HepG2 (cell line): ENCODE results near the gene THOC6. TPM values are rescaled to one million over a fixed set of nuclear protein-coding genes. Genes with fewer than 3 reads are reported as not detected.

Experiments used
- CBX1 ChIP-seq: IDR thresholded peaks from one replicate; pipeline ENCODE4 v1.6.1; 2016; ENCODE audit warnings: antibody characterized with exemption, low read depth
- ETV5 ChIP-seq: IDR thresholded peaks from 2 replicates; pipeline ENCODE4 v1.6.1; 2018; ENCODE audit warnings: missing biosample characterization, missing genetic modification reagents, inconsistent platforms, borderline replicate concordance
- JUN ChIP-seq: sonication (generic); formaldehyde crosslinking; IDR thresholded peaks from 2 replicates; pipeline ENCODE4 v1.4.0; 2020; ENCODE audit warnings: mild to moderate bottlenecking, missing genetic modification reagents
- KLF6 ChIP-seq: IDR thresholded peaks from 2 replicates; pipeline ENCODE4 v1.8.0; 2016; ENCODE audit warnings: missing biosample characterization, missing genetic modification reagents
- NFRKB ChIP-seq: fragments of 450-650 bp; IDR thresholded peaks from 2 replicates; pipeline ENCODE4 v1.6.1; 2017
- PCBP2 ChIP-seq: fragments of 200-400 bp; formaldehyde crosslinking; optimal IDR thresholded peaks from 2 replicates; pipeline ENCODE3; 2018; ENCODE audit warnings: low read length, low read depth; ENCODE audit not compliant: poor library complexity, severe bottlenecking
- PHB2 ChIP-seq: fragments of 450-650 bp; IDR thresholded peaks from 2 replicates; pipeline ENCODE4 v1.6.1; 2018; ENCODE audit not compliant: partially characterized antibody
- RELA ChIP-seq: sonication (generic); formaldehyde crosslinking; IDR thresholded peaks from 2 replicates; pipeline ENCODE4 v1.4.0; 2020; ENCODE audit warnings: missing genetic modification reagents
- SOX13 ChIP-seq, 3 experiments: fragments of 450-650 bp in 1 of 3; sonication (generic) in 1 of 3; formaldehyde crosslinking in 1 of 3; IDR thresholded peaks in 2 of 3; conservative IDR thresholded peaks in 1 of 3; 2 replicates each; pipeline versions ENCODE4 v1.5.0 to v1.6.1; 2016 to 2020; ENCODE audit warnings: antibody characterized with exemption in 1 of 3, mild to moderate bottlenecking in 1 of 3, missing compliant biosample characterization in 1 of 3, missing genetic modification reagents in 1 of 3, moderate library complexity in 1 of 3
- TFDP2 ChIP-seq: sonication (generic); formaldehyde crosslinking; IDR thresholded peaks from 2 replicates; pipeline ENCODE4 v1.4.0; 2020; ENCODE audit warnings: missing genetic modification reagents
- ZBTB34 ChIP-seq: sonication (generic); formaldehyde crosslinking; IDR thresholded peaks from 2 replicates; pipeline ENCODE4 v1.8.0; 2022; ENCODE audit warnings: mild to moderate bottlenecking, missing genetic modification reagents
- ZNF232 ChIP-seq: sonication (generic); formaldehyde crosslinking; IDR thresholded peaks from 2 replicates; pipeline ENCODE4 v1.4.0; 2020; ENCODE audit warnings: missing genetic modification reagents, borderline replicate concordance
- ZNF280D ChIP-seq: sonication (generic); formaldehyde crosslinking; IDR thresholded peaks from 2 replicates; pipeline ENCODE4 v1.5.1; 2020; ENCODE audit warnings: mild to moderate bottlenecking, missing genetic modification reagents
- ZNF292 ChIP-seq: sonication (generic); formaldehyde crosslinking; IDR thresholded peaks from 2 replicates; pipeline ENCODE4 v1.8.1; 2022; ENCODE audit warnings: mild to moderate bottlenecking, low read depth, missing genetic modification reagents, borderline replicate concordance
- ZNF460 ChIP-seq: sonication (generic); formaldehyde crosslinking; IDR thresholded peaks from 2 replicates; pipeline ENCODE4 v1.5.1; 2020; ENCODE audit warnings: missing genetic modification reagents, mild to moderate bottlenecking, borderline replicate concordance
- ZNF549 ChIP-seq: sonication (generic); formaldehyde crosslinking; IDR thresholded peaks from 2 replicates; pipeline ENCODE4 v1.5.0; 2020; ENCODE audit warnings: missing genetic modification reagents
- ZNF564 ChIP-seq: sonication (generic); formaldehyde crosslinking; IDR thresholded peaks from 2 replicates; pipeline ENCODE4 v1.8.1; 2023; ENCODE audit warnings: mild to moderate bottlenecking, missing genetic modification reagents
- ZNF614 ChIP-seq: IDR thresholded peaks from 2 replicates; pipeline ENCODE4 v1.6.1; 2018; ENCODE audit warnings: missing biosample characterization, missing genetic modification reagents, inconsistent platforms, borderline replicate concordance
- ZNF652 ChIP-seq: IDR thresholded peaks from 2 replicates; pipeline ENCODE4 v1.6.1; 2016; ENCODE audit warnings: low read depth, borderline replicate concordance
- ZNF670 ChIP-seq: sonication (generic); formaldehyde crosslinking; IDR thresholded peaks from 2 replicates; pipeline ENCODE4 v1.8.0; 2022; ENCODE audit warnings: mild to moderate bottlenecking, missing genetic modification reagents, borderline replicate concordance
- ZNF703 ChIP-seq: sonication (generic); formaldehyde crosslinking; IDR thresholded peaks from 2 replicates; pipeline ENCODE4 v1.5.1; 2020; ENCODE audit warnings: missing genetic modification reagents, mild to moderate bottlenecking, moderate library complexity, borderline replicate concordance
- polyA plus RNA-seq, 8 experiments: library from polyadenylated mRNA; depleted of rRNA in 3 of 8; stranded (reverse) in 7 of 8; unstranded in 1 of 8; fragments of >200 nt; fragmentation: Illumina TruSeq in 4 of 8; extraction: Trizol in 4 of 8; gene quantifications; 2 replicates each; pipeline versions ENCODE4 v1.2.1 to v1.2.3, GENCODE V29; 2011 to 2016; ENCODE audit warnings: low read depth in 4 of 8, missing spikeins in 1 of 8, mixed read lengths in 1 of 8; ENCODE audit not compliant: insufficient read depth in 1 of 8
- total RNA-seq, 5 experiments: library from RNA; depleted of rRNA; stranded (reverse); fragments of >200 nt; fragmentation: Illumina TruSeq; extraction: Trizol; gene quantifications; 2 replicates each; pipeline ENCODE4 v1.2.3, GENCODE V29; 2016; ENCODE audit warnings: low read depth in 1 of 5

The THOC6 gene
- total and polyA plus RNA-seq, 2 of the 13 experiments (the other 11 are each of a cell fraction or from before 2014, with no cell fraction given): 32.1 to 37.0 TPM

- TF ChIP-seq ZBTB34 (CRISPR knock-in tag) (no peak; the same call in 1 of the 2 replicates), PCBP2 (no peak), TFDP2 (CRISPR knock-in tag) (0 out of 2 replicates have a peak, but pooled peaks have one; percentile 55), SOX13 (IDR thresholded peaks at IDR 0.05) (no peak), SOX13 (CRISPR knock-in tag; conservative IDR thresholded peaks at IDR 0.05 in 1 of 2, IDR thresholded peaks at IDR 0.05 in 1 of 2) (peak in 1 of 2 experiments; percentile 69; a peak in 2 of 4 replicates), RELA (CRISPR knock-in tag) (peak; percentile 97), ZNF232 (CRISPR knock-in tag) (peak; percentile 70; the same call in 1 of the 2 replicates), CBX1 (no peak), ZNF460 (CRISPR knock-in tag) (no peak), ZNF549 (CRISPR knock-in tag) (no peak), KLF6 (CRISPR knock-in tag) (peak; percentile 72; the same call in 1 of the 2 replicates), PHB2 (no peak), NFRKB (no peak), ZNF292 (CRISPR knock-in tag) (no peak), ZNF614 (CRISPR knock-in tag) (peak; percentile 73), ZNF564 (CRISPR knock-in tag) (0 out of 2 replicates have a peak, but pooled peaks have one; percentile 57), ZNF280D (CRISPR knock-in tag) (no peak), ZNF703 (CRISPR knock-in tag) (0 out of 2 replicates have a peak, but pooled peaks have one; percentile 75), ZNF652 (CRISPR knock-in tag) (no peak), JUN (peak; percentile 98), ETV5 (CRISPR knock-in tag) (peak; percentile 83), ZNF670 (0 out of 2 replicates have a peak, but pooled peaks have one; percentile 28)
Observed at GRCh38 chr16:3065069-3065741, 41.4 kb downstream of the THOC6 start, which contains the start of gene IL32 (continued).
